HG03175 (cell line): ENCODE results near the gene FHL1.
"Not testable (repeated sequence)": the region's sequence is repeated elsewhere in the genome, so short reads cannot be mapped to it uniquely, and the experiment has no call there.

ENCODE experiments used
- ATAC-seq: cut with Tn5 transposase; IDR thresholded peaks from one replicate; pipeline ENCODE4 v1.9.1; 2021; ENCODE audit warnings: mild to moderate bottlenecking, moderate library complexity; ENCODE audit not compliant: unreplicated experiment

Gene FHL1

GRCh38 chrX:136206916-136207315 lies 59.6 kb downstream of the FHL1 start:
- no peak for ATAC-seq

- no peak for ATAC-seq
Measured at GRCh38 chrX:136207546-136207945, 60.2 kb downstream of the FHL1 start.

- no peak for ATAC-seq
Measured at GRCh38 chrX:136209016-136209738, 61.8 kb downstream of the FHL1 start.

GRCh38 chrX:136209751-136210150 lies 62.4 kb downstream of the FHL1 start:
- no peak for ATAC-seq

GRCh38 chrX:136210243-136210642 lies 62.9 kb downstream of the FHL1 start:
- no peak for ATAC-seq

DNA sequence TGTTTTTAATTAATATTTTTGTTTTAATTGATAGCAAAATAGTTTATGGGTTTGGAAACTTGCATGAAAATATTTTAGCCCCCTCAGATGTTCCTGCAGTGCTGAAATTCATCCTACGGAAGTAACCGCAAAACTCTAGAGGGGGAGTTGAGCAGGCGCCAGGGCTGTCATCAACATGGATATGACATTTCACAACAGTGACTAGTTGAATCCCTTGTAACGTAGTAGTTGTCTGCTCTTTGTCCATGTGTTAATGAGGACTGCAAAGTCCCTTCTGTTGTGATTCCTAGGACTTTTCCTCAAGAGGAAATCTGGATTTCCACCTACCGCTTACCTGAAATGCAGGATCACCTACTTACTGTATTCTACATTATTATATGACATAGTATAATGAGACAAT lies 63.5 kb downstream of the FHL1 start:
- no peak for ATAC-seq

GRCh38 chrX:136211766-136212556 lies 64.6 kb downstream of the FHL1 start:
- no peak for ATAC-seq

- no peak for ATAC-seq
Measured at GRCh38 chrX:136212557-136213111, 65.3 kb downstream of the FHL1 start.

DNA sequence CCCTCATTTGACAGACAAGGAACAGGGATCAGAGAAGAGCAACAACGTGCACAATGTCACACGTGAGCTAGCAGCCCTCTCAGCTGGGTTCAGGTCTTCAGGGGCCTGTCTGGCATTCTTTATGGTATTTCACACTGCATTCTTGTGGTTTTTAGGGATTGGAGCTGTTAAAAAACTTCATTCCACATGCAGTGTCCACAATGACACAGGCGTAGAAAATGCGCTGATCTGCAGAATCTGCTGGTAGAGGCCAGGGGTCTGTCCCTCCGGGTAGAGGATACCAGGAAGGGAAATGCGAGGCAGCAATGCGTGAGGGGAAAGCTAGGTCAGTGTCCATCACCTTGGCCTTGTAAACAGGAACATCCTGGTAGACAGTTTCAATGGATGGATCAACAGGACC lies 67.2 kb downstream of the FHL1 start:
- no peak for ATAC-seq

DNA sequence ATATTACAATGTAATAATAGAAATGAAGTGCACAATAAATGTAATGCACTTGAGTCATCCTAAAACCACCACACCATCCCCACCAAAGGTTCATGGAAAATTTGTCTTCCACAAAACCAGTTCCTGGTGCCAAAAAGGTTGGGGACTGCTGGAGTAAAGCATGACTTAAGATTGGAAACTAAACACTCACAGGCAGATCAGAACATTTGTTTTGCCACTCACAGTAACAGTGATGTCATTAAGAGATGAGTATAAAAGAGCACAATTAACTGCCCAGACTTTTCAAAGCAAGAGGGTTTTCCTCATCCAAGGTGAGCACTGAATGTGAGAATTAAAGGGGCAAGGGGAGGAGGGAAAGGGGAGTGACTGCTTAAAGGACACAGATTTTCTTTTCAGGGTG lies 68.2 kb downstream of the FHL1 start:
- no peak for ATAC-seq

DNA sequence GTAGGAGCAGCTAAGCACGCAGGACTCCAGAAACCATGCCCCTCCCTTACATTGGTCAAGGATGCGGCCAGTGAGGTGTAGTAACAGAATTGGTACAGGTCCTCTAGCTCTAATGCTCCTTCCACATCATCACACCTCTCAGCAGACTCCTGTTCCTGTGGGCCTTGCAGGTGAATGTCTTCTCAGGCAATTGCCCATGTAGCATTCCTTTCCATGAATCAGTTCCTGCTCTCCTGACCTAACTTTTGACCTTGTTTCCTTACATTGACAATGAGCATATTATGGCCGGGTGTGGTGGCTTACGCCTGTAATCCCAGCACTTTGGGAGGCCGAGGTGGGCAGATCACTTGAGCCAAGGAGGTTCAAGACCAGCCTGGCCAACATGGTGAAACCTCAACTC lies 72.6 kb downstream of the FHL1 start:
- ATAC-seq, result no peak

DNA sequence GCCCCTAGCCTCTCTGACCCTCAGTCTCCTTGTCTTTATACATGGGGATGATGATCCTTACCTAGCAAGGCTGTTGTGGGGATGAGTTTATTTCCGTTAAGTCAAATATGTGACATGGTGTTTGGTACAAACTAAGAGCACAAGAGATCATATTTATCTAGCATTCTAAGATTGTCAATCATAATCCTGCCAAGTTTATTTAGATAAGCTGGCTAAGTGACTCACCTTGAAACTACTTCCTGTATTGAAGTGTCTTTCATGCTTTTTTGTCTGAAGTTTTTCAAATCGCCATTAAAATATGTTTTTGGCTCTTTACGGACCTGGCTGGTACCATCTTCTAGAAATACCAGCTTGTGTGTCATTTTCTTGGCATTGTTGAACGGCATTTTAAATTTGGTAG lies 73.2 kb downstream of the FHL1 start:
- ATAC-seq, result no peak

- no peak for ATAC-seq
Measured at GRCh38 chrX:136220951-136221350, 73.6 kb downstream of the FHL1 start.

DNA sequence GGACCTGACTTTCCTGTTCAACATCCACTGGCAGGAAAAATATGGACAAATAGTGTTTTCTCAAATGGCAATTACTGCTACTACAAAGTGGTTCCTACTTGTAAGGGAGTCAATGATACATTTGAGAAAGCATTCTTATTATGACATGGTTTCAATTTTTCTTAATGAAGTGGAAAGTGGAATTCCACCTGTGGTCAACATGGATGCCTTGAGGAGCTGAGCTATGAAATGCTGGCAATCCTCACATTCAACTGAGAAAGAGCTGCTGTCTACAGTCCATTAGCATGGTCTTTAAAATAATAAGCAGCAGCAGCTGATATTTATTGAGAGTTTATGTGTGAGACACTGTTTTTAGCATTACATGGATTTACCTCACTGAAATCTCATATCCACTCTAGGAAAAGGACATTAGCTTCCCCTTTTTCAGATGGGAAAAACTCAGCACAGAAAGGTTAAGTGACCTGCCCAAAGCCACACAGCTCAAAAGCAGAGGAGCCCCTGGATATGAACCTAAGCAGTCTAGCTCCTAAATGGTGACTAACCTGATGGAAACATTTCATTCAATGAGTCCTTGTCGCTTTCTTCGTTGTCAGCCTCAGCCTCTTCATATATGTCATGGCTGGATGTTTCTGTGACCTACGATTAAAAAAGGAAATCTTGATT lies 74.6 kb downstream of the FHL1 start:
- ATAC-seq, result no peak

DNA sequence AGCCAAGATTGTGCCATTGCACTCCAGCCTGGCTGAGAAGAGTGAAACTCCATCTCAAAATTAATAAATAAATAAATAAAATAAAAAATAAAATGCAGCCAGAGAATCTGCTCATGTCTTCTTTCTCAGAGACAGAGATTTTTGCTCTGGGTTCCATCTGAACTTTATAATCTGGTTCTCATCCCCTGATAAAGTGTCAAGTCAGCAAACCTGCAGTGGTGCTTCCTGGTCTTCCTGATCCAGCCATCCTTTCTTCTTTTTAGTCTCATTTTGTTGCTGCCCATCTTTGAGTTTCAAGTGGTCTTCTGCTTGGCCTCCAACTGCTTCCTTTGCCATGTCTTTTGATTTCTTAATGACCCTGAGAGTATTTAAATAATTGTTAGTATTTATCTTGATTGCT lies 79.7 kb downstream of the FHL1 start:
- no peak for ATAC-seq

GRCh38 chrX:136227948-136228838 lies 80.9 kb downstream of the FHL1 start:
- peak; percentile 62 for ATAC-seq

GRCh38 chrX:136228839-136229207 lies 81.5 kb downstream of the FHL1 start:
- ATAC-seq, result peak; percentile 75

GRCh38 chrX:136237074-136237473 lies 89.7 kb downstream of the FHL1 start:
- no peak for ATAC-seq

DNA sequence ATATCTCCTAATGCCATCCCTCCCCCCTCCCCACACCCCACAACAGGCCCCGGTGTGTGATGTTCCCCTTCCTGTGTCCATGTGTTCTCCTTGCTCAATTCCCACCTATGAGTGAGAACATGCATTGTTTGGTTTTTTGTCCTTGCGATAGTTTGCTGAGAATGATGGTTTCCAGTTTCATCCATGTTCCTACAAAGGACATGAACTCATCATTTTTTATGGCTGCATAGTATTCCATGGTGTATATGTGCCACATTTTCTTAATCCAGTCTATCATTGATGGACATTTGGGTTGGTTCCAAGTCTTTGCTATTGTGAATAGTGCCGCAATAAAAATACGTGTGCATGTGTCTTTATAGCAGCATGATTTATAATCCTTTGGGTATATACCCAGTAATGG lies 90.5 kb downstream of the FHL1 start:
- ATAC-seq, result not testable (repeated sequence)

DNA sequence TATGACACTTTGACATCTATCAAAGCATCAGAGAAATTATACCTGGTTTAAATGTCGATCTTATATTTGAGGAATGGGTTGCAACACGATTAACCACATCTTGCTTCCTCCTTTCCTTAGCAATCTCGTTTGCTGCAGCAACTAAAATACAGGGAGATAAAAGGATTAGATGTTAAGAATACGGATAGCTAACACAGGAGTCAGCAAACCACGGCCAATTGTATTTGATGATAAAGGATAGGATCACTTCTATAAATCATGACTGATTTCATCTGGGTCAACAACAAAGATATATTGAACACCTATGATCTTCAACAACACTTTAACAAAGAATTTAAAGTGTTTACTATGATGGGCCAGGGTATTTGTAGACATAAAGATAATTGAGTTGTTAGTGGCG lies 98.9 kb downstream of the FHL1 start:
- no peak for ATAC-seq
